CD4-positive, alpha-beta T cell treated with Interleukin-15 for 4 hours (primary cell): ENCODE data around the gene DPEP2.
"Not testable (repeated sequence)": the region's sequence is repeated elsewhere in the genome, so short reads cannot be mapped to it uniquely, and the experiment has no call there.

ENCODE experiments used
- DNase-seq: peaks from one replicate; pipeline ENCODE4 v3.0.0-alpha.2; 2020; ENCODE audit warnings: low spot score

The DPEP2 gene

GRCh38 chr16:67975321-67976105 is 23.8 kb downstream of the DPEP2 start:
- DNase-seq = no peak

DNA sequence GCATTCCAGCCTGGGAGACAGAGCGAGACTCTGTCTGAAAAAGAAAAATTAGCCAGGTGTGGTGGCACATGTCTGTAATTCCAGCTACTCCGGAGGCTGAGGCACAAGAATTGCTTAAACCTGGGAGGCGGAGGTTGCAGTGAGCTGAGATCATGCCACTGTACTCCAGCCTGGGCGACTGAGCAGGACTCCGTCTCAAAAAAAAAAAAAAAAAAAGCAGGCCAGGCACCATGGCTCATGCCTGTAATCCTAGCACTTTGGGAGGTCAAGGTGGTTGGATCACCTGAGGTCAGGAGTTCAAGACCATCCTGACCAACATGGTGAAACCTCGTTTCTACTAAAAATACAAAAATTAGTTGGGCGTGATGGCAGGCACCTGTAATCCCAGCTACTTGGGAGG is 27.0 kb downstream of the DPEP2 start:
- not testable (repeated sequence) for DNase-seq

- DNase-seq = no peak
Measured at GRCh38 chr16:67971111-67971510, 28.2 kb downstream of the DPEP2 start.

DNA sequence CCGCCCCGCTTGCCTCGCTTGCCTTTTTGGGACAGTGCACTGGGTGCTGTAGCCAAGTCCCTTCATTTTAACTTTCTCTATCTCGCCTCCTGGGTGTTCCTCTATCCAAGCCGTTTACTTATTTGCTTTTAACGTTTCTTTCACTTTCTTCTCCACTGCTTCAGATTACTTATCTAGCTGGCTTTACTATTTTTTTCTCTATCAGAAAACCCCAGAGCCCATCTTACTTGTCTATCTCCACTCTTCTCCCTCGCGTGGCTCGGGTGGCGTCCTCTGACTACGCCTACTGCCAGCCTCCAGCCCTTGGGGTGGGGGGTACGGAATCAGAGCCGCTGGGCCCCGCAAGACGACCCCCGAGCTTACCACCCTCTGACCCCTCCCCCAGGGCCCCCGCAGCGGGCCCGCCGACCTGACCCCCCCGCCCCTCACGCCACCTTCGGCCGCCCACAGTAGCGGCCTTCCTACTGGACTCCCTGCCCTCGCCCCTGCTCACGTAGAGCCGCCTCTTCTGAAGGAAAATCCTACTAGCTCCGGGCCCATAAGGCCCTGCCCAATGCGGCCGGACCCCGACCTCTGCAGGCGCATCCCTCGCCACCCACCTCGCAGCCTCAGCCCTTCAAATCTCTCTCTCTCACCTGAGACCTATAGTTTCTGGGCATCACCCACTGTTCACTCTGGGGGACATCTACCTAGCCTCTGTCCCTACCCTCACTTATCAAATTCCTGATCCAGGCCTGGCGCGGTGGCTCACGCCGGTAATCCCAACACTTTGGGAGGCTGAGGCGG is 29.8 kb downstream of the DPEP2 start:
- DNase-seq = peak; percentile 16

- DNase-seq = peak; percentile 83
Measured at GRCh38 chr16:67968400-67969253, 30.7 kb downstream of the DPEP2 start, which contains the start of gene SLC12A4. Gene SLC12A4 (minus strand): TSS chr16:67968637. CDS start chr16:67968553, 84 bp downstream.

- peak; percentile 2 for DNase-seq
Measured at GRCh38 chr16:67967958-67968399, 31.3 kb downstream of the DPEP2 start.

DNA sequence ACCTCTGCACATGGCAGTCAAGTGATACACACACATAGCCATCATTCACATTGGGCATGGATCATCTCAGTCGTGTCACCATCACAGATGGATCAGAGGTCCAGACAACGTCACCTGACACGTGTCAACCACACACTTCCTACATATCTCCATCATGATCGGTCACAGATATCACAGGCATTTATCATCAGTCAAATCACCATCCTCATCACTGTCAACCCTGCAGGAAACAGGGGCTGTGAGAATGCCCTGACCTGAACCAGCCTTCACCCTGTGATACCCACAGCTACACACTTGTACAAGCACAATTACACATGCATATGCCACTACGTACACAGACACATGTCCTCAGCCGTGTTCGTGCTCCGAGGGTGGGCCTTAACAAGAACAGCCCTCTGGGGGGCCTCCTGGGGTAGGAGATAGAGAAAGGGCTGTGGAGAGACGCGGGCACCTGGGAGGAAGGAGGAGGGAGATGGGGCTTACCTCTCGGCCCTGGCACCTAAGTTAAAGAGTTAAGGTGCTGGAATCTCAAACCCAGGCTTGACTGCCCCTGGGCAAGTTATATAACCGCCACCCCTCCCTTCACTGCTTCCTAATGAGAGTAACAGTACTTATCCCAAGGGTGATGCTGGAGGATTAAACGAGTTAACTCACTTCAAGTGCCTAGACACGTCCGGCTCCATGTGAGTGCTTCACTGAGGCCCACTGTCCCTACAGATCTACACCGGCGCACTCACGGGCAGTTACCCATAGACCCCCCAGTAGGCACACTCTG is 31.9 kb downstream of the DPEP2 start:
- DNase-seq = peak; percentile 30

DNA sequence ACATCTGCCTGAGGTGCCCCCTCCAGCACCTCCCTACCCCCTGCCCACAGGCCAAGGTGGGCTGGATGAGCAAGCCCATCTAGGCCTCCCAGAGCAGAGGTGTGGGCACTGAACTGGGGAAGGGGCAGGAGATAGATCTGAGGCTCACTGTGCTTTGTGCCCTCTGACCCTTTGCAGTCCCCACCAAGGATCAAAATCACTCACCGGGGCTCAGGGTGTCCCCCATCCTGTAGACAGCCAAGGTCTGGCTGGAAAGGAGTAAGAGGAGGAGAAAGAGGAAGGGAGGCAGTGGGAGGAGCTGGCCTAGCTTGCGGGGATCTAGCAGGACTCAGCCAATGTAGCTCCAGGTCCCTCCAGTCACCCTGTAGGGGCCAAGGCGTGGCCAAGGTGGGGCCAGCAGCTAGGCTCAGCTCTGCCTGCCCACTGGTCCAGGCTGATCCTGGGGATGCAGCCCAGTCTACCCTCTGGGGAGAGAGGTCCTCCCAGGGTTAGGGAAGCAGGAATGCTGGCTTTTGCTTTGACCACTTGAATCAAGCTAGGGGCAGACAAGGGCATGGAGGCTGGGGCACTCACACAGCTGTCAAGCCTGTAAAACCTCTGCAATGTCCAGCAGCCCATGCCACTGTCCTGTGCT is 32.6 kb downstream of the DPEP2 start:
- DNase-seq = no peak

DNA sequence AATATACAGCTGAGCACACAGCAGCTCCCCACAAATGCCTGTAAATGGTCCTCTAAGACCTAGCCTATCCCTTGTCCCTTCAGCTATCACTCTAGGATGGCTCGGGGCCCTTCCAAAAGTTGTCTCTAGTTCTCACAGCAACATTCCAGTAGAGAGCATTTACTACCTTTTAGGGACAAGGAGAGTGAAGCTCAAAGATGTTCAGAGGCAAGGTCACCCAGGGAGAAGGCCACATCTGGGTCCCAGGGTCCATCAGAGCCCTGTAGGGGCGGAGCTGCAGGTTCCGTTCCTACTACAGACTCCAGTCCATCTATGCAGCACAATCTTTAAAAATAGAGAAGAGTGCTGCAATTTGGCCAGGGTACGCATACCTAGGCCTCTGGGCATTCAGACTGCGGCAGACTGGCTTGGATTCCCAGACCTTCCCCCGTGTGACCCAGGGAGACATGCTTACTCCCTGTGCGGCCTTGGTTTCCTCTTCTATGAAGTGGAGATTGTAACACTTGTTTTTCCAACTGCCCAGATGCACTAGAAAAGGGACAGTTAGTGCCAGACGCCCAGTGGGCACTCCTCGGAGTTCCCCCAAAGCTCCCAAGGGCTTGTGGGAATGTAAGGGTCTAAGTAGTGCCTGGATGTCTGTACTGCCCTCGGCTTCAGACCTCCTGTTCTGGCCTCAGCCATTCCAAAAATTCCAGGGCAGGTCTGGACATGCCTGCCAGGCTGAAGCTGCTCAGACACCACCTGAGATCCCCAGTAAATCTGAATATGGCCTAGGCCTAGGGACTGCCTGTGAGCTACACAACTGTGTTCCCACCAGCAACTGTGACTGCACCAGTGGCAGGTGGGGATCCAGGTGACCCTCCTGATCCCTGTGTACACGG is 33.4 kb downstream of the DPEP2 start:
- DNase-seq = no peak

GRCh38 chr16:67964477-67965131 is 34.7 kb downstream of the DPEP2 start:
- DNase-seq = no peak

GRCh38 chr16:67963662-67964321 is 35.5 kb downstream of the DPEP2 start:
- DNase-seq = no peak

- DNase-seq = no peak
Measured at GRCh38 chr16:67963292-67963661, 36.0 kb downstream of the DPEP2 start.

GRCh38 chr16:67962135-67962534 is 37.1 kb downstream of the DPEP2 start:
- DNase-seq = no peak

- no peak for DNase-seq
Measured at GRCh38 chr16:67961551-67961957, 37.7 kb downstream of the DPEP2 start.

DNA sequence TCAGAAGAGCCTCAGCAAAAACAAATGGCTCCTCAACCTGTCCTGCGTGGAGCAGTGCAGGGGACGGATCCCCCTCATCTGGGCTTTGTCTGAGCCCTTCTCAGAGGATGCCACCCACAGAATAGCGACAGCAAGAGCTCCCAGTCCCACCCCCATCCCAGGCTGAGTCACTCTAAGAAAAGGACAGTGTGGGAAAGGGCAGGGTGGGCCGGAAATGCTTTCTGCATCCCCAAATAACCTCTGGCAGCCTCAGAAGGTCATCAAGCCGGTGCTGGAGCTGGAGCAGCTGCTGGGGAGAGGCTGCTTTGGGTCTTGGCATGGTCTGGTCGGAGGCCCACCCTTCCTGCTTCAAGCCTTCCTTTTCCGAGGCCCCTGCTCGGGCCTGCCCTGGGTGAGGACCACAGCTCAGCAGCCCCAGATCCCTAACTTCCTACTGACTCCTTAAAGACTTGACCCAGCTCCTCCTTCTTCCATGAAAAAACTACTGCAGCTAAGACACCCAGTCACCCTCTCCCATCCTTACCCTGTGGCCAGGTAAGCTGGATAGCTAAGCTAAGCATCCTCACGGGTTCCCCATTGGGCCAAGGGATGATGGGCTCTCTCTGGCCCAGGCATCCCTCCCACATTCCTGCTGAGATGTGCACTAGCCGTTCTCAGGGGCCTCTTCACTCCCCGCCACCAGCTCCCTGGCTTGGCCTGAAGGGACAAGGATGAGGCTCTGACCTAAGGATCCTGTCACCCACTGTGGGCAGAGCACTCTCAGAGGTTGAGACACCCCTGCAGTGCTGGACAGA is 39.6 kb downstream of the DPEP2 start:
- DNase-seq = no peak

- DNase-seq = no peak
Measured at GRCh38 chr16:67957622-67958021, 41.7 kb downstream of the DPEP2 start.

GRCh38 chr16:67954421-67955196 is 44.7 kb downstream of the DPEP2 start:
- no peak for DNase-seq
